ENCODE data around the gene ATP10B. TPM values are rescaled to one million over a fixed set of nuclear protein-coding genes. Genes with fewer than 3 reads are reported as not detected.

ATP10B gene
- total and polyA plus RNA-seq, 11 donors, result 0.03 to 0.35 (median 0.09) TPM; not detected in 4

DNA sequence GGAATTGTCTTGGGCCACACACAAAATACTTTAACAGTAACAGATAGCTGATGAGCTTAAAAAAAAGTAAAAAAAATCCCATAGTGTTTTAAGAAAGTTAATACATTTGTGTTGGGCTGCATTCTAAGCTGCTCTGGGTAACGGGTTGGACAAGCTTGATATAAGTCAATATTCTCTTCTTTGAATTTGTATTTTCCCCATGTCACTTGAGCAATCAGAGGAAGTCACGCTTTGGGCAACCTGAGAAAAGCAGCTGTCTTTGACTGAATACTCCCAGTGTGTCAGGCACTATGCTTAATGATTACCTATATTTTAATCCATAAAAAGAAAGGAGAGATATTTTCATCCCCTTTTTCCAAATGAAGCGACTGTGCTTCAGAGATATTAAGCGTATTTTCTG, 84.9 kb downstream of the ATP10B start:
- 86 to 89% (median 88%) methylated on average over 4 of the region's 4 CpGs for WGBS, 4 donors
- Histone ChIP-seq H3K4me1 (no peaks in the 10 kb centered on the region), H3K9me3 (peaks cover 0 to 7% (median 0%) of the 10 kb centered on the region in 12 donors), H3K36me3 (no peaks in the 10 kb centered on the region), H3K4me3 (no peak overlapping the region), H3K27ac (no peak overlapping the region), H3K27me3 (no peaks in the 10 kb centered on the region)
- DNase-seq (no peak), ATAC-seq (no peak)
- intact Hi-C loops (cut with DNase I), result no loop called here
- no peak for TF ChIP-seq POLR2A (IDR thresholded peaks at IDR 0.05)
- TF ChIP-seq, protein P1, sequence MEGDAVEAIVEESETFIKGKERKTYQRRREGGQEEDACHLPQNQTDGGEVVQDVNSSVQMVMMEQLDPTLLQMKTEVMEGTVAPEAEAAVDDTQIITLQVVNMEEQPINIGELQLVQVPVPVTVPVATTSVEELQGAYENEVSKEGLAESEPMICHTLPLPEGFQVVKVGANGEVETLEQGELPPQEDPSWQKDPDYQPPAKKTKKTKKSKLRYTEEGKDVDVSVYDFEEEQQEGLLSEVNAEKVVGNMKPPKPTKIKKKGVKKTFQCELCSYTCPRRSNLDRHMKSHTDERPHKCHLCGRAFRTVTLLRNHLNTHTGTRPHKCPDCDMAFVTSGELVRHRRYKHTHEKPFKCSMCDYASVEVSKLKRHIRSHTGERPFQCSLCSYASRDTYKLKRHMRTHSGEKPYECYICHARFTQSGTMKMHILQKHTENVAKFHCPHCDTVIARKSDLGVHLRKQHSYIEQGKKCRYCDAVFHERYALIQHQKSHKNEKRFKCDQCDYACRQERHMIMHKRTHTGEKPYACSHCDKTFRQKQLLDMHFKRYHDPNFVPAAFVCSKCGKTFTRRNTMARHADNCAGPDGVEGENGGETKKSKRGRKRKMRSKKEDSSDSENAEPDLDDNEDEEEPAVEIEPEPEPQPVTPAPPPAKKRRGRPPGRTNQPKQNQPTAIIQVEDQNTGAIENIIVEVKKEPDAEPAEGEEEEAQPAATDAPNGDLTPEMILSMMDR (IDR thresholded peaks at IDR 0.05), result no peak

DNA sequence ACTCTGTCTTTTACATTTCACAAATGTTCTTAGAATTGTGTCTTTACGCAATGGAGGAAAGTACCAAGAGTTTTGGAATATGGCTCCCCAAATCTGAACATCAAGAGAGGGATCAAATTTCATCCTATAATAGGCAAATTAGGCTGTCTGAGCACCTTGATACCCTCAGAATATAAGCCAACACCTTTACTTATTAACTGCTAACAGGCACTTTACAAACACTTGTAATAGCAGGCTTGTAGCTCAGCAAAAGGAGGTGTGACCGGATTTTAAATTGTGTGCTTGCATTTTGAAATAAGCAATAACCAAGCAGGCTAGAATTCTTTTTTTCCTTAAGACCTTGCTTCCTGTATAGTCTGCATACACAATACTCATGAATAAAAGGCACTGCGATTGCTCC, 92.0 kb downstream of the ATP10B start:
- Histone ChIP-seq H3K4me3 (no peak overlapping the region), H3K27ac (no peak overlapping the region), H3K27me3 (no peaks in the 10 kb centered on the region), H3K9me3 (peaks cover 0 to 14% (median 0%) of the 10 kb centered on the region in 12 donors), H3K36me3 (no peaks in the 10 kb centered on the region), H3K4me1 (no peaks in the 10 kb centered on the region)
- WGBS, 4 donors, result 73 to 92% (median 85%) methylated on average over 3 of the region's 3 CpGs
- TF ChIP-seq, protein P1 (IDR thresholded peaks at IDR 0.05), result no peak
- no peak for TF ChIP-seq POLR2A (IDR thresholded peaks at IDR 0.05)
- intact Hi-C loops (cut with DNase I), result no loop called here
- DNase-seq, result no peak
- ATAC-seq, result no peak

DNA sequence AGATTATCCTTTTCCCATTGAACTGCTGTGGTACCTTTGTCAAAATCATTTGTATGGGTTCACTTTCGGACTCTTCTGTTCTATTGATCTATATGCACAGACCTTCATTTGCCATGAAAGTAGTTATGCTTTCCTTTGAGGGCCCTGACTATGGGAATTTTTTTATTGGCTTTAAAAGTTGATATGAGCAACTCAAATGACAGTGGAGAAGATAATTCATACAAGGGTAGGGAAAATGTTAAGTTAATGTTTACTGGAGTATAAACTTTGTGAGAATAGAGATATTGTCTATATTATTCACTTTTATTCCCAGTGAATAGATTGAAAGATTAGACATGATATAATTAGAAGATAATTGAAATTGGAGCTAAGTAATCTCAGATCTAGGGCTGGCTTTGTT, 94.8 kb downstream of the ATP10B start:
- H3K27me3 ChIP-seq, result peaks cover 0 to 4% (median 0%) of the 10 kb centered on the region in 9 donors
- no peak for TF ChIP-seq POLR2A (IDR thresholded peaks at IDR 0.05)
- TF ChIP-seq, protein P1 (IDR thresholded peaks at IDR 0.05), result no peak
- DNase-seq (no peak), ATAC-seq (no peak)
- intact Hi-C loops (cut with DNase I), result no loop called here
- H3K36me3 ChIP-seq, result no peaks in the 10 kb centered on the region
- no peak overlapping the region for H3K4me3 ChIP-seq
- H3K4me1 ChIP-seq, result no peaks in the 10 kb centered on the region
- 0 to 67% (median 36%) methylated on average over 1 of the region's 1 CpG for WGBS, 4 donors
- no peak overlapping the region for H3K27ac ChIP-seq
- peaks cover 0 to 8% (median 0%) of the 10 kb centered on the region in 12 donors for H3K9me3 ChIP-seq

DNA sequence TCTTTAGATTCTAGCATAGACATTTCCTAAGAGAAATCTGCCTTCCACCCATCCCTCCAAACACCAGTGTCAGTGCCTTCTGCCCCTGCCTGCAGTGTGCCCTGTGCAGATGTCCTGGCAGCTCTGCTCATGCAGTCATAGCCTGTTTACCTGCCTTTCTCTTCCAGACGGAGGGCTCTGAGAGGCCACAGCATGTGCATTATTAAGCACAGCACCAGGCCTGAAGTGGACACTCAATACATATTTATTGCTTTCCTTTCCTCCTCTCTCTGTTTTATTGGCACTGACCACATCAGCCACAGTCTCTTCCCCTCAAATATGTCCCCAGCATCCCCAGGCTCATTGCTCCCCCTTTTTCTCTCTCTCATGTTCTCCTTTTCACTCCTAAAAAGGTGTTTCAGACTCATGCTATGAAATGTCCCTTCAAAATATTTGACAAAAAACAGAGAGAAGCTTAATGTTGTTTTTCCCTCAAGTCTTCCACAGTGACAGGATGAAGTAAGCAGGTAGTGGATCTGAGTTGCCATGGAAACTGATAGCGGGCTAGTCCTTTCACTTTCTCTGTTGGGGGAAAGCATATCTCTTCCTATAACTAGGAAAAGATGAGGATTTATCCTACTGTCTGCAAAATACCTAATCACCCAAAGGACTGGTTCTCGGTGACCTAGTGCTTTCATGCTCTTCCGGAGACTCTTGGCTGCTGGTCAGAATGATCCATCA, 100.9 kb downstream of the ATP10B start:
- intact Hi-C loops (cut with DNase I), result no loop called here
- DNase-seq, result no peak
- ATAC-seq, result no peak
- Histone ChIP-seq H3K4me1 (no peaks in the 10 kb centered on the region), H3K27ac (no peak overlapping the region), H3K9me3 (peaks cover 0 to 1% (median 0%) of the 10 kb centered on the region in 12 donors), H3K4me3 (no peak overlapping the region), H3K36me3 (no peaks in the 10 kb centered on the region), H3K27me3 (peaks cover 0 to 4% (median 0%) of the 10 kb centered on the region in 9 donors)
- no peak for TF ChIP-seq POLR2A (IDR thresholded peaks at IDR 0.05)
- TF ChIP-seq, protein P1 (IDR thresholded peaks at IDR 0.05), result no peak
- WGBS, 4 donors, result 49 to 59% (median 52%) methylated on average over 4 of the region's 4 CpGs
